GM21367 (cell line): ENCODE measurements around the gene RFX5.

Source experiments
- ATAC-seq: cut with Tn5 transposase; IDR thresholded peaks from one replicate; pipeline ENCODE4 v1.9.1; 2021; ENCODE audit not compliant: unreplicated experiment

Gene RFX5

GRCh38 chr1:151325646-151326429 lies 21.2 kb downstream of the RFX5 start:
- ATAC-seq = no peak

- no peak for ATAC-seq
These were observed 21.8 kb downstream of the RFX5 start for GRCh38 chr1:151325231-151325630.

GRCh38 chr1:151324390-151324930 lies 22.6 kb downstream of the RFX5 start:
- ATAC-seq = no peak

- ATAC-seq = no peak
These were observed 28.1 kb downstream of the RFX5 start for GRCh38 chr1:151318975-151319374.

- ATAC-seq = no peak
These were observed 31.4 kb downstream of the RFX5 start for GRCh38 chr1:151315565-151316235.

- ATAC-seq = no peak
These were observed 32.7 kb downstream of the RFX5 start for GRCh38 chr1:151314137-151314875.

GRCh38 chr1:151313501-151313900 lies 33.6 kb downstream of the RFX5 start:
- no peak for ATAC-seq

GRCh38 chr1:151312826-151313225 lies 34.2 kb downstream of the RFX5 start:
- no peak for ATAC-seq

- no peak for ATAC-seq
These were observed 34.6 kb downstream of the RFX5 start for GRCh38 chr1:151312411-151312810.

- ATAC-seq = no peak
These were observed 35.3 kb downstream of the RFX5 start for GRCh38 chr1:151311589-151312331.

GRCh38 chr1:151311011-151311410 lies 36.0 kb downstream of the RFX5 start:
- ATAC-seq = no peak

GRCh38 chr1:151309811-151310323 lies 37.2 kb downstream of the RFX5 start:
- ATAC-seq = no peak

GRCh38 chr1:151294742-151295462 lies 52.1 kb downstream of the RFX5 start:
- ATAC-seq = no peak

GRCh38 chr1:151293093-151293492 lies 54.0 kb downstream of the RFX5 start:
- ATAC-seq = no peak

- no peak for ATAC-seq
These were observed 54.6 kb downstream of the RFX5 start for GRCh38 chr1:151292207-151293030.

- ATAC-seq = no peak
These were observed 56.2 kb downstream of the RFX5 start for GRCh38 chr1:151290709-151291303.
